Epithelial cell of proximal tubule (primary cell): ENCODE data around the gene SUV39H2. TPM values are rescaled to one million over a fixed set of nuclear protein-coding genes. Genes with fewer than 3 reads are reported as not detected.

Experiments used
- DNase-seq: peaks from one replicate; pipeline ENCODE4 v3.0.0-alpha.2; 2011; ENCODE audit warnings: low read depth
- H3K4me3 ChIP-seq: 2 replicates; pipeline ENCODE4 v1.5.1; 2011; ENCODE audit warnings: low read depth, mild to moderate bottlenecking, low read length
- total RNA-seq: library from RNA; depleted of rRNA; stranded (reverse); fragments of >200 nt; gene quantifications from 2 replicates; pipeline ENCODE4 v1.2.3, GENCODE V29; 2015
- TF ChIP-seq, protein P1 (sequence below): conservative IDR thresholded peaks from 2 replicates; pipeline ENCODE4 v1.5.1; 2012; ENCODE audit warnings: low read depth, mild to moderate bottlenecking, low read length

The SUV39H2 gene
- total RNA-seq, 1 donor from 2014 or later: 16.5 TPM

DNA sequence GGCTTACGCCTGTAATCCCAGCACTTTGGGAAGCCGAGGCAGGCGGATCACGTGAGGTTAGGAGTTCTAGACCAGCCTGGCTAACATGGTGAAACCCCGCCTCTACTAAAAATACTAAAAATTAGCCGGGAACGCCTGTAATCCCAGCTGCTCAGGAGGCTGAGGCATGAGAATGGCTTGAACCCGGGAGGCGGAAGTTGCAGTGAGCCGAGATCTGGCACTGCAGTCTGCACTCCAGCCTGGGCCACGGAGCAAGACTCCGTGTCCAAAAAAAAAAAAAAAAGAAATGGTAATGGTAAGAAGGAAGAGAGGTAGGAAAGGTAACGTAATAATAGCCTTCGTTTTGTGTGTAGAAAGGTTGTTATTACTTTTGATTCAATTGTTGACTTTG lies 39.4 kb upstream of the SUV39H2 start:
- TF ChIP-seq, protein P1, sequence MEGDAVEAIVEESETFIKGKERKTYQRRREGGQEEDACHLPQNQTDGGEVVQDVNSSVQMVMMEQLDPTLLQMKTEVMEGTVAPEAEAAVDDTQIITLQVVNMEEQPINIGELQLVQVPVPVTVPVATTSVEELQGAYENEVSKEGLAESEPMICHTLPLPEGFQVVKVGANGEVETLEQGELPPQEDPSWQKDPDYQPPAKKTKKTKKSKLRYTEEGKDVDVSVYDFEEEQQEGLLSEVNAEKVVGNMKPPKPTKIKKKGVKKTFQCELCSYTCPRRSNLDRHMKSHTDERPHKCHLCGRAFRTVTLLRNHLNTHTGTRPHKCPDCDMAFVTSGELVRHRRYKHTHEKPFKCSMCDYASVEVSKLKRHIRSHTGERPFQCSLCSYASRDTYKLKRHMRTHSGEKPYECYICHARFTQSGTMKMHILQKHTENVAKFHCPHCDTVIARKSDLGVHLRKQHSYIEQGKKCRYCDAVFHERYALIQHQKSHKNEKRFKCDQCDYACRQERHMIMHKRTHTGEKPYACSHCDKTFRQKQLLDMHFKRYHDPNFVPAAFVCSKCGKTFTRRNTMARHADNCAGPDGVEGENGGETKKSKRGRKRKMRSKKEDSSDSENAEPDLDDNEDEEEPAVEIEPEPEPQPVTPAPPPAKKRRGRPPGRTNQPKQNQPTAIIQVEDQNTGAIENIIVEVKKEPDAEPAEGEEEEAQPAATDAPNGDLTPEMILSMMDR: no peak
- H3K4me3 ChIP-seq: peak overlapping the region; percentile 96
- DNase-seq: no peak

DNA sequence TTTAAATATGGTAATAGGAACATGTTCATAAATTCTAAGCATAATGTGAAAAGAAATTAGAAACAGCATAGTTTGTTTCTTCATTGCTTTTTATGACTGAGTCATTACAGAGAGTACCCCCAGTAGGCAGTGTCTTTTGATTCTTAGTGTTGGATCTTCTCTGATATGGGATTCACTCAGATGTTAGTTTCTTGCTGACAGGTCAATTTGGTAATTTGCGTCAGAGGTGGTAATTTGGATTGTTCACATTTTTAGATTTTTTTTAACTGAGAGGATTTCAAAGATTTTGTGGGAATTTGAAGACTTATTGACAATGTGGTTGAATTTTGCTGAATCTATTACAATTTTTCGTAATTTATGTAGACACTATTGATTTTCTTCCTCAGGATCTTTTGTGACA lies 38.5 kb upstream of the SUV39H2 start:
- DNase-seq: no peak
- TF ChIP-seq, protein P1: no peak
- H3K4me3 ChIP-seq: no peak overlapping the region

DNA sequence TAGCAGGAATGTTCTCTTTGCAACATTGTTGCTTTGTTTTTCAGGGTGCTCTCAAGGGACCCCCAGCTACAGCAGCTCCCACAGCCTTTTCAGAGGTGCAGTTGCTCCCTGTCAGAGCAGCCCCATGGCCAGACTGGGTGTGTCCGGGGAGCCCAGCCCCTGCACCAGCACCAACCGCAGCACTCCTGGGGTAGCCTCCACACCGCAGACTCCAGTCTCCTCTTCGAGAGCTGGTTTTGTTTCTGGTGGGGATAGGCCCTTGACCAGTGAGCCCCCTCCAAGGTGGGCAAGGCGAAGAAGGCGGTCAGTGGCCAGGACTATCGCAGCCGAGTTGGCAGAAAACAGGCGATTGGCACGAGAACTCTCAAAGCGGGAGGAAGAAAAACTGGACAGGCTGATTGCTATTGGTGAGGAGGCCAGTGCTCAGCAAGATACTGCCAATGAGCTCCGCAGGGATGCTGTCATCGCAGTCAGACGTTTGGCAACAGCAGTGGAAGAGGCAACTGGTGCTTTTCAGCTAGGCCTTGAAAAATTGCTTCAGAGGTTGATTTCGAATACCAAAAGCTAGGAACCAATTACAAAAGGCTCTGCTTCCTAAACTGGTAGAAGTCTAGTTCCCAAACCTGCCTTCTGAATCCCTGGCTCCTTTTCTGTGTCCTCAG lies 35.2 kb upstream of the SUV39H2 start:
- TF ChIP-seq, protein P1: no peak
- no peak for DNase-seq
- H3K4me3 ChIP-seq: no peak overlapping the region

DNA sequence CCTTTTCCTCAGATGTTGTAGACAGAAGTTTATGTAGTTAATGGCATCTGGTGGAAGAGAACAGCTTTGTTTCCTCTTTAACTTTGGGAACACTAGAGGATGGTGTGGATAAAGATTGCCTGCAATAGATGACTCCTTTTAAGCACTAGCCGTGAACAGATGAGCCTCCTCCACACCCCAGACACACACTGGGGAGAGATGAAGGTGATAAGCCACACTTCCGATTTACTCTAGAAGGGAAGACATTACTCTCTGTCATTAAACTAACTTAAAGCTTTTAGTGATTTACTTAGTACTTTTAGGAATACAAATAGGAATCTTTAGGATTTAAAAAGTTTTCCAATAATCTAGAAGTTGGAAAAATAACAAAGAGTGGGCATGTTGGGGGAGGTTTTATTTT lies 33.7 kb upstream of the SUV39H2 start:
- TF ChIP-seq, protein P1: no peak
- H3K4me3 ChIP-seq: no peak overlapping the region
- DNase-seq: no peak

DNA sequence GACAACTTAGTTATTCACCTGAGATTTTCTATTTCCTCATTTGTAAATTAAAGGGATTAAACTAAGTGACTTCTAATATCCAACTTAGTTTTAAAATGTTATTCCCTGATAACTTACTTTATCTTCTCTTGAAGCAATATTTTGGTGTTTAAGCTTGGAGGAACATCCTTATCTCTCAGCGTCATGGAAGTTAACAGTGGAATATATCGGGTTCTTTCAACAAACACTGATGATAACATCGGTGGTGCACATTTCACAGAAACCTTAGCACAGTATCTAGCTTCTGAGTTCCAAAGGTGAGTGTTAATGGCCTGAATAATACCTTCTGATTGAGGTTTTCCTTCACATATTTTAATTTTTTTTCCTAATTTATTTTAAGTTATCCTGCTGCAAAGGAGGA lies 26.4 kb upstream of the SUV39H2 start:
- H3K4me3 ChIP-seq: no peak overlapping the region
- TF ChIP-seq, protein P1: no peak
- no peak for DNase-seq

DNA sequence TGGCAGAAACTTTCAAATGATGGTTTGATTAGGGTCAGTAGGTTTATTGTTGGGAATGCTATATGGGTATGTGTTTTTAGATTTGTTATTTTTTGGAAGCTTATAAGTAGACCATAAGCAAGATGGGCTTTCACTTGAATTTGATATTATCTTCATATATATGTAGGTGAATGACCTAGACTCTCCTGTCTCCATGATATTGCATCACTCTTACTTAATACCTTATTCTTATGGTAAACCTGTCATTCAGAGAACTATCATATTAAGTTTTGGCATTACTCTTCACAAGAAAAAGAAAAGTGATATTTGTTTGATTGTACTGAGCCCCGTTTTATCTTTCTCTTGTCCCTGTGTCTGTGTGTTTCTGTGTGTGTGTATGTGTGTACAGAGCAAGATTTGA lies 23.2 kb upstream of the SUV39H2 start:
- no peak for DNase-seq

More for the DNA sequence above, 23.2 kb upstream of the SUV39H2 start:
- H3K4me3 ChIP-seq: no peak overlapping the region
- TF ChIP-seq, protein P1: no peak
